Tibial nerve (tissue), 4 donors: ENCODE results near the gene BTBD7.

Experiments used
- EP300 ChIP-seq, 2 donors: sonication (generic); formaldehyde crosslinking; IDR thresholded peaks; one replicate each; pipeline ENCODE4 v1.6.1; 2017; ENCODE audit warnings: antibody characterized with exemption in 2 of 2, mild to moderate bottlenecking in 1 of 2
- POLR2A ChIP-seq, 2 donors: fragments of 450-650 bp; IDR thresholded peaks; one replicate each; pipeline ENCODE4 v1.6.1; 2017; ENCODE audit warnings: antibody characterized with exemption in 2 of 2, mild to moderate bottlenecking in 2 of 2, moderate library complexity in 2 of 2
- TF ChIP-seq, protein P1 (sequence below), 5 experiments: fragments of 200-600 bp in 3 of 5; fragments of 450-650 bp in 2 of 5; sonication (generic) in 3 of 5; IDR thresholded peaks; one replicate each; pipeline ENCODE4 v1.5.1; 2016 to 2019; ENCODE audit warnings: antibody characterized with exemption in 5 of 5, mild to moderate bottlenecking in 3 of 5, moderate library complexity in 2 of 5

DNA sequence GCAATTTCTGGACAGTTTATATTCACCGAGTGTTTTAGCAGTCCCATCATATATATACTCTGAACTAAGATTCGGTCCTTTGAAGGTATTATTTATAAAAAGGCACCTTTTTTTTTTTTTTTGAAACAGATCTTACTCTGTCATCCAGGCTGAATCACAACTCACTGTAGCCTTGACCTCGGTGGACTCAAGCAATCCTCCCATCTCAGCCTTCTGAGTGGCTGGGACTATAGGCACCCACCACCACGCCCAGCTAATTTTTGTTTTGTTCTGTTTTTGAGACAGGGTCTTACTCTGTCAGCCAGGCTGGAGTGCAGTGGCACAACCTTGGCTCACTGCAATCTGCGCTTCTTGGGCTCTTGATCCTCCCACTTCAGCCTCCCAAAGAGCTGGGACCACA is 52.1 kb downstream of the BTBD7 start:
- TF ChIP-seq, protein P1, sequence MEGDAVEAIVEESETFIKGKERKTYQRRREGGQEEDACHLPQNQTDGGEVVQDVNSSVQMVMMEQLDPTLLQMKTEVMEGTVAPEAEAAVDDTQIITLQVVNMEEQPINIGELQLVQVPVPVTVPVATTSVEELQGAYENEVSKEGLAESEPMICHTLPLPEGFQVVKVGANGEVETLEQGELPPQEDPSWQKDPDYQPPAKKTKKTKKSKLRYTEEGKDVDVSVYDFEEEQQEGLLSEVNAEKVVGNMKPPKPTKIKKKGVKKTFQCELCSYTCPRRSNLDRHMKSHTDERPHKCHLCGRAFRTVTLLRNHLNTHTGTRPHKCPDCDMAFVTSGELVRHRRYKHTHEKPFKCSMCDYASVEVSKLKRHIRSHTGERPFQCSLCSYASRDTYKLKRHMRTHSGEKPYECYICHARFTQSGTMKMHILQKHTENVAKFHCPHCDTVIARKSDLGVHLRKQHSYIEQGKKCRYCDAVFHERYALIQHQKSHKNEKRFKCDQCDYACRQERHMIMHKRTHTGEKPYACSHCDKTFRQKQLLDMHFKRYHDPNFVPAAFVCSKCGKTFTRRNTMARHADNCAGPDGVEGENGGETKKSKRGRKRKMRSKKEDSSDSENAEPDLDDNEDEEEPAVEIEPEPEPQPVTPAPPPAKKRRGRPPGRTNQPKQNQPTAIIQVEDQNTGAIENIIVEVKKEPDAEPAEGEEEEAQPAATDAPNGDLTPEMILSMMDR (IDR thresholded peaks at IDR 0.05) = no peak
- TF ChIP-seq POLR2A (IDR thresholded peaks at IDR 0.05) (no peak), EP300 (IDR thresholded peaks at IDR 0.05) (no peak)
